ENCODE measurements around the gene LRRC34. TPM values are rescaled to one million over a fixed set of nuclear protein-coding genes. Genes with fewer than 3 reads are reported as not detected.
A peak's percentile ranks its signal among the peaks of the same experiment; 100 is the strongest.

Gene LRRC34
- polyA plus RNA-seq, 2 of the 4 experiments (the other 2 are of a cell fraction), result not detected

GRCh38 chr3:169760479-169760878 is 52.2 kb downstream of the LRRC34 start:
- TF ChIP-seq EP300 (IDR thresholded peaks at IDR 0.05), result no peak
- TF ChIP-seq, protein P1, sequence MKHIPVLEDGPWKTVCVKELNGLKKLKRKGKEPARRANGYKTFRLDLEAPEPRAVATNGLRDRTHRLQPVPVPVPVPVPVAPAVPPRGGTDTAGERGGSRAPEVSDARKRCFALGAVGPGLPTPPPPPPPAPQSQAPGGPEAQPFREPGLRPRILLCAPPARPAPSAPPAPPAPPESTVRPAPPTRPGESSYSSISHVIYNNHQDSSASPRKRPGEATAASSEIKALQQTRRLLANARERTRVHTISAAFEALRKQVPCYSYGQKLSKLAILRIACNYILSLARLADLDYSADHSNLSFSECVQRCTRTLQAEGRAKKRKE (CRISPR knock-in tag; IDR thresholded peaks at IDR 0.05; ENCODE audit: low read depth), result no peak
- TF ChIP-seq RFX5 (IDR thresholded peaks at IDR 0.05), result no peak
- no peak for TF ChIP-seq FOSL2 (IDR thresholded peaks at IDR 0.05)
- TF ChIP-seq FOSL2 (CRISPR knock-in tag; IDR thresholded peaks at IDR 0.05), result 0 out of 2 replicates have a peak, but pooled peaks have one; percentile 13
- TF ChIP-seq, protein P2, sequence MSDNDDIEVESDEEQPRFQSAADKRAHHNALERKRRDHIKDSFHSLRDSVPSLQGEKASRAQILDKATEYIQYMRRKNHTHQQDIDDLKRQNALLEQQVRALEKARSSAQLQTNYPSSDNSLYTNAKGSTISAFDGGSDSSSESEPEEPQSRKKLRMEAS (IDR thresholded peaks at IDR 0.05), result no peak
- Histone ChIP-seq H3K4me3 (no peak overlapping the region), H3K4me1 (no peaks in the 10 kb centered on the region), H3K4me2 (no peak overlapping the region), H3K9me3 (peaks cover 14% of the 10 kb centered on the region), H3K27ac (no peak overlapping the region)
- CTCF ChIA-PET, result no interaction called here
- POLR2A ChIA-PET, result no interaction called here
- ATAC-seq (no peak), DNase-seq (ENCODE audit: low read depth in 1 of 2, low spot score in 1 of 2) (peak in 1 of 2 experiments; percentile 24), FAIRE-seq (no peak)
- 55% methylated on average over 4 of the region's 4 CpGs for WGBS (ENCODE audit: missing lambda C conversion rate)

DNA sequence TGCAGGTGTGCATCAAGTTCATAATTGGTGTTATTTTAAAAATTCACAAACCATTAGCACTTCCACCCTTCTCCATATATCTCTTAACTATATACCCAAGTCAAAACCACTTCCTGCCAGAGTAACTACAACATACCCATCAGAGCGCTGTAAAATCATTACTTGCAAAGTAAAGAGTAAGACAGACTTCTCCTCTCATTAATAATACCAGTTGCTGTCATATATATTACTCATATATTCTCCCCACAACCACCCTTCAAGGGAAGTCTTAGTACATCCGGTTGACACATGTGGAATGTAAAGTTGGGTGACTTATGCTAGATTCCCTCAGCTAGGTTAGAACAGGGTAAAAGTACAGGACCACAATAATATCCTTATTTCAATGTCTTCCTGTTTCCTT is 53.4 kb downstream of the LRRC34 start:
- Histone ChIP-seq H3K4me3 (no peak overlapping the region), H3K27ac (no peak overlapping the region), H3K4me2 (no peak overlapping the region), H3K9me3 (peaks cover 14% of the 10 kb centered on the region), H3K4me1 (no peaks in the 10 kb centered on the region)
- POLR2A ChIA-PET, result no interaction called here
- 62% methylated on average over 2 of the region's 2 CpGs for WGBS (ENCODE audit: missing lambda C conversion rate)
- ATAC-seq, result no peak
- no peak for DNase-seq (ENCODE audit: low read depth in 1 of 2, low spot score in 1 of 2)
- CTCF ChIA-PET, result interaction anchor here (0.7 kb wide), 1 partner anchor 63 kb away, joined by 3 read pairs; no protein-coding TSS in a partner anchor
- no peak for FAIRE-seq
- TF ChIP-seq EHF (CRISPR knock-in tag; IDR thresholded peaks at IDR 0.05), result no peak
- no peak for TF ChIP-seq SREBF2 (IDR thresholded peaks at IDR 0.05)
- TF ChIP-seq, protein P3, sequence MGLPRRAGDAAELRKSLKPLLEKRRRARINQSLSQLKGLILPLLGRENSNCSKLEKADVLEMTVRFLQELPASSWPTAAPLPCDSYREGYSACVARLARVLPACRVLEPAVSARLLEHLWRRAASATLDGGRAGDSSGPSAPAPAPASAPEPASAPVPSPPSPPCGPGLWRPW (IDR thresholded peaks at IDR 0.05), result no peak
- TF ChIP-seq NPAS2 (CRISPR knock-in tag; IDR thresholded peaks at IDR 0.05; ENCODE audit: borderline replicate concordance), result no peak
- TF ChIP-seq RNF2 (IDR thresholded peaks at IDR 0.05; ENCODE audit: borderline replicate concordance, low read depth), result no peak
- TF ChIP-seq MAFK (IDR thresholded peaks at IDR 0.05; ENCODE audit: partially characterized antibody), result no peak
- TF ChIP-seq, protein P4, sequence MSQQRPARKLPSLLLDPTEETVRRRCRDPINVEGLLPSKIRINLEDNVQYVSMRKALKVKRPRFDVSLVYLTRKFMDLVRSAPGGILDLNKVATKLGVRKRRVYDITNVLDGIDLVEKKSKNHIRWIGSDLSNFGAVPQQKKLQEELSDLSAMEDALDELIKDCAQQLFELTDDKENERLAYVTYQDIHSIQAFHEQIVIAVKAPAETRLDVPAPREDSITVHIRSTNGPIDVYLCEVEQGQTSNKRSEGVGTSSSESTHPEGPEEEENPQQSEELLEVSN (IDR thresholded peaks at IDR 0.05; ENCODE audit: borderline replicate concordance, low read depth), result no peak

GRCh38 chr3:169758359-169758994 is 54.2 kb downstream of the LRRC34 start:
- POLR2A ChIA-PET, result no interaction called here
- no peak overlapping the region for H3K4me2 ChIP-seq
- no peak for FAIRE-seq
- peaks cover 9% of the 10 kb centered on the region for H3K9me3 ChIP-seq
- TF ChIP-seq ELK1 (IDR thresholded peaks at IDR 0.05; ENCODE audit: low read depth, low read length) (no peak), BCL3 (IDR thresholded peaks at IDR 0.05) (no peak), RFX5 (IDR thresholded peaks at IDR 0.05) (no peak), EP300 (IDR thresholded peaks at IDR 0.05) (no peak), CHD2 (IDR thresholded peaks at IDR 0.05; ENCODE audit: low read length, partially characterized antibody) (no peak), NPAS2 (CRISPR knock-in tag; IDR thresholded peaks at IDR 0.05; ENCODE audit: borderline replicate concordance) (no peak)
- no peak overlapping the region for H3K27ac ChIP-seq
- 28% methylated on average over 5 of the region's 5 CpGs for WGBS (ENCODE audit: missing lambda C conversion rate)
- CTCF ChIA-PET, result no interaction called here
- H3K4me1 ChIP-seq, result no peaks in the 10 kb centered on the region
- ATAC-seq, result no peak
- DNase-seq (ENCODE audit: low read depth in 1 of 2, low spot score in 1 of 2), result no peak
- no peak overlapping the region for H3K4me3 ChIP-seq
